ENCODE results near the gene ETS1.

GRCh38 chr11:128477278-128477677, 110.1 kb downstream of the ETS1 start:
- TF ChIP-seq, protein P1, sequence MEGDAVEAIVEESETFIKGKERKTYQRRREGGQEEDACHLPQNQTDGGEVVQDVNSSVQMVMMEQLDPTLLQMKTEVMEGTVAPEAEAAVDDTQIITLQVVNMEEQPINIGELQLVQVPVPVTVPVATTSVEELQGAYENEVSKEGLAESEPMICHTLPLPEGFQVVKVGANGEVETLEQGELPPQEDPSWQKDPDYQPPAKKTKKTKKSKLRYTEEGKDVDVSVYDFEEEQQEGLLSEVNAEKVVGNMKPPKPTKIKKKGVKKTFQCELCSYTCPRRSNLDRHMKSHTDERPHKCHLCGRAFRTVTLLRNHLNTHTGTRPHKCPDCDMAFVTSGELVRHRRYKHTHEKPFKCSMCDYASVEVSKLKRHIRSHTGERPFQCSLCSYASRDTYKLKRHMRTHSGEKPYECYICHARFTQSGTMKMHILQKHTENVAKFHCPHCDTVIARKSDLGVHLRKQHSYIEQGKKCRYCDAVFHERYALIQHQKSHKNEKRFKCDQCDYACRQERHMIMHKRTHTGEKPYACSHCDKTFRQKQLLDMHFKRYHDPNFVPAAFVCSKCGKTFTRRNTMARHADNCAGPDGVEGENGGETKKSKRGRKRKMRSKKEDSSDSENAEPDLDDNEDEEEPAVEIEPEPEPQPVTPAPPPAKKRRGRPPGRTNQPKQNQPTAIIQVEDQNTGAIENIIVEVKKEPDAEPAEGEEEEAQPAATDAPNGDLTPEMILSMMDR (IDR thresholded peaks at IDR 0.05) = no peak
- TF ChIP-seq, protein P2, sequence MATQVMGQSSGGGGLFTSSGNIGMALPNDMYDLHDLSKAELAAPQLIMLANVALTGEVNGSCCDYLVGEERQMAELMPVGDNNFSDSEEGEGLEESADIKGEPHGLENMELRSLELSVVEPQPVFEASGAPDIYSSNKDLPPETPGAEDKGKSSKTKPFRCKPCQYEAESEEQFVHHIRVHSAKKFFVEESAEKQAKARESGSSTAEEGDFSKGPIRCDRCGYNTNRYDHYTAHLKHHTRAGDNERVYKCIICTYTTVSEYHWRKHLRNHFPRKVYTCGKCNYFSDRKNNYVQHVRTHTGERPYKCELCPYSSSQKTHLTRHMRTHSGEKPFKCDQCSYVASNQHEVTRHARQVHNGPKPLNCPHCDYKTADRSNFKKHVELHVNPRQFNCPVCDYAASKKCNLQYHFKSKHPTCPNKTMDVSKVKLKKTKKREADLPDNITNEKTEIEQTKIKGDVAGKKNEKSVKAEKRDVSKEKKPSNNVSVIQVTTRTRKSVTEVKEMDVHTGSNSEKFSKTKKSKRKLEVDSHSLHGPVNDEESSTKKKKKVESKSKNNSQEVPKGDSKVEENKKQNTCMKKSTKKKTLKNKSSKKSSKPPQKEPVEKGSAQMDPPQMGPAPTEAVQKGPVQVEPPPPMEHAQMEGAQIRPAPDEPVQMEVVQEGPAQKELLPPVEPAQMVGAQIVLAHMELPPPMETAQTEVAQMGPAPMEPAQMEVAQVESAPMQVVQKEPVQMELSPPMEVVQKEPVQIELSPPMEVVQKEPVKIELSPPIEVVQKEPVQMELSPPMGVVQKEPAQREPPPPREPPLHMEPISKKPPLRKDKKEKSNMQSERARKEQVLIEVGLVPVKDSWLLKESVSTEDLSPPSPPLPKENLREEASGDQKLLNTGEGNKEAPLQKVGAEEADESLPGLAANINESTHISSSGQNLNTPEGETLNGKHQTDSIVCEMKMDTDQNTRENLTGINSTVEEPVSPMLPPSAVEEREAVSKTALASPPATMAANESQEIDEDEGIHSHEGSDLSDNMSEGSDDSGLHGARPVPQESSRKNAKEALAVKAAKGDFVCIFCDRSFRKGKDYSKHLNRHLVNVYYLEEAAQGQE (IDR thresholded peaks at IDR 0.05; ENCODE audit: insufficient read depth in 1 of 2, low read depth in 2 of 2, low read length in 1 of 2) = no peak
